Suppressor macrophage treated with lipopolysaccharide for 1 hour (primary cell): ENCODE results near the gene SIGLEC6.
"Not testable (repeated sequence)": the region's sequence is repeated elsewhere in the genome, so short reads cannot be mapped to it uniquely, and the experiment has no call there.

Experiments used
- DNase-seq, 3 donors: peaks; one replicate each; pipeline ENCODE4 v3.0.0-alpha.2; 2020 to 2022

The SIGLEC6 gene

GRCh38 chr19:51508059-51508733 lies 23.3 kb downstream of the SIGLEC6 start:
- DNase-seq: no peak

GRCh38 chr19:51507640-51508058 lies 23.8 kb downstream of the SIGLEC6 start:
- DNase-seq: peak; percentile 40 to 68 (median 62)

GRCh38 chr19:51507192-51507591 lies 24.3 kb downstream of the SIGLEC6 start:
- peak; percentile 47 to 69 (median 61) for DNase-seq

- no peak for DNase-seq
Measured at GRCh38 chr19:51505904-51506303, 25.6 kb downstream of the SIGLEC6 start.

- peak in 2 of 3 donors; percentile 22 to 46 for DNase-seq
Measured at GRCh38 chr19:51503896-51504295, 27.6 kb downstream of the SIGLEC6 start.

GRCh38 chr19:51503286-51503817 lies 28.1 kb downstream of the SIGLEC6 start:
- DNase-seq: peak; percentile 61 to 87 (median 82)

- peak; percentile 87 to 91 (median 90) for DNase-seq
Measured at GRCh38 chr19:51501594-51502263, 29.7 kb downstream of the SIGLEC6 start, which contains the start of gene SIGLEC12. Gene SIGLEC12 (minus strand): TSS chr19:51501800. CDS start chr19:51501733, 67 bp downstream.

GRCh38 chr19:51500931-51501330 lies 30.5 kb downstream of the SIGLEC6 start:
- DNase-seq: not testable (repeated sequence)

- DNase-seq: no peak
Measured at GRCh38 chr19:51497666-51498065, 33.8 kb downstream of the SIGLEC6 start.

- DNase-seq: peak; percentile 49 to 66 (median 52)
Measured at GRCh38 chr19:51493776-51494175, 37.7 kb downstream of the SIGLEC6 start.

GRCh38 chr19:51491586-51491985 lies 39.9 kb downstream of the SIGLEC6 start:
- DNase-seq: no peak

- DNase-seq: no peak
Measured at GRCh38 chr19:51490676-51491075, 40.8 kb downstream of the SIGLEC6 start.

GRCh38 chr19:51489113-51489512 lies 42.4 kb downstream of the SIGLEC6 start:
- no peak for DNase-seq

GRCh38 chr19:51488491-51488890 lies 43.0 kb downstream of the SIGLEC6 start:
- no peak for DNase-seq

- DNase-seq: peak; percentile 47 to 60 (median 55)
Measured at GRCh38 chr19:51485960-51486660, 45.4 kb downstream of the SIGLEC6 start.

GRCh38 chr19:51480590-51480989 lies 50.9 kb downstream of the SIGLEC6 start:
- peak; percentile 31 to 65 (median 50) for DNase-seq

- DNase-seq: no peak
Measured at GRCh38 chr19:51479531-51480331, 51.7 kb downstream of the SIGLEC6 start.

GRCh38 chr19:51478381-51479234 lies 52.9 kb downstream of the SIGLEC6 start, which contains the start of gene CEACAM18:
Gene CEACAM18 (plus strand): TSS chr19:51478539.
- no peak for DNase-seq

- DNase-seq: no peak
Measured at GRCh38 chr19:51477344-51477743, 54.1 kb downstream of the SIGLEC6 start.

- no peak for DNase-seq
Measured at GRCh38 chr19:51476164-51476563, 55.3 kb downstream of the SIGLEC6 start.

GRCh38 chr19:51473009-51473707 lies 58.3 kb downstream of the SIGLEC6 start:
- DNase-seq: peak; percentile 83 to 95 (median 91)
